HG03469 (cell line): ENCODE measurements around the gene OR14I1.
"Not testable (repeated sequence)": the region's sequence is repeated elsewhere in the genome, so short reads cannot be mapped to it uniquely, and the experiment has no call there.

Experiments
- ATAC-seq: cut with Tn5 transposase; IDR thresholded peaks from one replicate; pipeline ENCODE4 v1.9.1; 2021; ENCODE audit warnings: mild to moderate bottlenecking, moderate library complexity, moderate number of reproducible peaks; ENCODE audit not compliant: unreplicated experiment

OR14I1 gene

GRCh38 chr1:248688527-248689298, 13.9 kb downstream of the OR14I1 start:
- ATAC-seq, result peak; percentile 34

DNA sequence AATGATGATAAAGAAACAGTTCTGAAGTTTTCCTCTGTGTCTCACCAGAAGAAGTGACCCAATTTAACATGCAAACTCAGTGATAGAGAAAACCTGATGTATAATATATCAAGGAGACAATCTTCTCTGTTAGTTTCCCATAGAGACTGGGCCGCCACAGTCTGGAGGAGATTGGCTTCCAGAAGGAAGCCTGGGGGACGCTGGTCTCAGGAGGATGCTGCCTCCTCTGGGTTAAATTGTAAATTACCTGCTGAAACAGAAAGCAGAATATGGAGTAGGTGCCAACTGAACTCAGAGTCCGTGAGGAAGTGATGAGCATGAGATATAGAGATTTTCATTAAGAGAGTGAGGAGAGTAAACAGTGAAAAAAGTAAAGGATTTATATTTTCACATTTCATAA, 15.8 kb downstream of the OR14I1 start:
- ATAC-seq, result peak; percentile 68

DNA sequence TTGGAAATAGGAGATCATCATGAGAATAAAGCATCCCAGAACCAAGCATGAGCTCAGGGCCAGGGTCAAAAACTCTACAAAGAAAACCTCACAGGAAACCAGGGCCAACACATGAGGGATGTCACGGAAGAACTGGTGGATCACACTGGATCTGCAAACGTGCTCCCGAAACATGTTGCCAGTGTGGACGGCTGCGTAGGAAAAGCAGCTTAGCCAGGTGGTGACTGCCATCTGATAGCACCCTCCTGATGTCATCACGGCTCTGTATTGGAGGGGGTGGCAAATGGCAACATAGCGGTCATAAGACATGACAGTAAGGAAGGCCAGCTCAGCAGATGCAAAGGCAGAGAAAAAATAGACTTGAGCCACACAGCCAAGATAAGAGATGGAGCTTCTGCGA, 20.9 kb downstream of the OR14I1 start:
- no peak for ATAC-seq

GRCh38 chr1:248670003-248670402, 32.6 kb downstream of the OR14I1 start:
- ATAC-seq, result no peak

- ATAC-seq, result peak; percentile 94
Observed at GRCh38 chr1:248663453-248664328, 38.9 kb downstream of the OR14I1 start.

- not testable (repeated sequence) for ATAC-seq
Observed at GRCh38 chr1:248656797-248657196, 45.8 kb downstream of the OR14I1 start.

DNA sequence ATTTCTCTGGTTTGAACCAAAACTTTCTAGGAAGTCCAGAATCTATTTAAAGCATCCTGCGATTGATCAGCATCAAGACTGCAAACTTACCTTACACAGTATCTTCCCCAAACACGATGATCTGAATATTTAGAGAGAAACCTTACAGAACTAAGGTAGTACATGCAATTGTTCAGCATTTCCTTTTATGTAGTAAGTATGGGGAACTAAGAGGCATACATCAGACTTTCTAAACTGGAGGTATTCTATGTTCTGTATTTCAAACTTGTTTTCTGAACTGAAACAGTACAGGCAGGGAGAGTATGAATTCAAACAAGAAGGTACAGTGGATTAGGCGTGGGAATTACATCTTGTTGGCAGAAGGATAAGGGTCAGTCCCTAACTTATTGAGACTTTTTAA, 47.2 kb downstream of the OR14I1 start, which contains the start of gene OR2T27:
Gene OR2T27, minus strand, starts transcription at position 175 of the 400 bp plus-strand sequence. CDS start 4,644 bp downstream, outside the sequence.
- ATAC-seq, result not testable (repeated sequence)
